Astrocyte (in vitro differentiated cells and primary cell): ENCODE results near the gene HECW1. TPM values are rescaled to one million over a fixed set of nuclear protein-coding genes. Genes with fewer than 3 reads are reported as not detected.

Source experiments
- DNase-seq: peaks from one replicate; pipeline ENCODE4 v3.0.0-alpha.2; 2010; ENCODE audit warnings: low read depth
- FAIRE-seq: peaks from 2 replicates; lab custom pipeline; 2011; peaks lifted over from hg19 to GRCh38; lab: Jason Lieb, UNC
- H2AFZ ChIP-seq: 2 replicates; pipeline ENCODE4 v1.6.0; 2012; ENCODE audit warnings: low read depth, low read length, inconsistent platforms
- H3K27ac ChIP-seq: 2 replicates; pipeline ENCODE4 v1.5.1; 2011; ENCODE audit warnings: low read depth, low read length, inconsistent platforms
- H3K27me3 ChIP-seq: 2 replicates; pipeline ENCODE4 v1.6.0; 2011; ENCODE audit warnings: low read length, inconsistent platforms; ENCODE audit not compliant: insufficient read depth
- H3K36me3 ChIP-seq: 2 replicates; pipeline ENCODE4 v1.5.1; 2011; ENCODE audit warnings: low read length, inconsistent platforms; ENCODE audit not compliant: insufficient read depth
- H3K4me1 ChIP-seq: 2 replicates; pipeline ENCODE4 v1.5.1; 2011; ENCODE audit warnings: low read length, inconsistent platforms; ENCODE audit not compliant: insufficient read depth
- H3K4me2 ChIP-seq: 2 replicates; pipeline ENCODE4 v1.6.0; 2012; ENCODE audit warnings: low read length, inconsistent platforms
- H3K4me3 ChIP-seq: 2 replicates; pipeline ENCODE4 v1.5.1; 2011; ENCODE audit warnings: low read depth, mild to moderate bottlenecking, low read length, inconsistent platforms; ENCODE audit not compliant: insufficient read depth
- H3K79me2 ChIP-seq: 2 replicates; pipeline ENCODE4 v1.6.0; 2012; ENCODE audit warnings: mild to moderate bottlenecking, low read length, inconsistent platforms; ENCODE audit not compliant: insufficient read depth
- H3K9ac ChIP-seq: 2 replicates; pipeline ENCODE4 v1.6.0; 2012; ENCODE audit warnings: mild to moderate bottlenecking, low read length, inconsistent platforms
- H3K9me3 ChIP-seq: 2 replicates; pipeline ENCODE4 v1.5.1; 2012; ENCODE audit warnings: low read depth, mild to moderate bottlenecking, low read length, inconsistent platforms; ENCODE audit not compliant: insufficient read depth
- H4K20me1 ChIP-seq: 2 replicates; pipeline ENCODE4 v1.6.0; 2012; ENCODE audit warnings: low read length, inconsistent platforms; ENCODE audit not compliant: insufficient read depth
- H3K27ac Mint-ChIP-seq: one replicate; pipeline ENCODE4 v1.8.0; 2021; ENCODE audit warnings: mild to moderate bottlenecking, mixed read lengths; ENCODE audit not compliant: unreplicated experiment
- H3K27me3 Mint-ChIP-seq: one replicate; pipeline ENCODE4 v1.8.0; 2021; ENCODE audit warnings: low read depth, mixed read lengths; ENCODE audit not compliant: unreplicated experiment
- H3K36me3 Mint-ChIP-seq: one replicate; pipeline ENCODE4 v1.8.0; 2021; ENCODE audit warnings: low read depth, mixed read lengths; ENCODE audit not compliant: unreplicated experiment
- H3K4me1 Mint-ChIP-seq: one replicate; pipeline ENCODE4 v1.8.0; 2021; ENCODE audit warnings: low read depth, mixed read lengths; ENCODE audit not compliant: unreplicated experiment
- H3K4me3 Mint-ChIP-seq: one replicate; pipeline ENCODE4 v1.8.0; 2021; ENCODE audit warnings: mild to moderate bottlenecking, moderate library complexity, mixed read lengths; ENCODE audit not compliant: unreplicated experiment
- H3K9me3 Mint-ChIP-seq: one replicate; pipeline ENCODE4 v1.8.0; 2021; ENCODE audit warnings: mild to moderate bottlenecking, mixed read lengths; ENCODE audit not compliant: unreplicated experiment
- EZH2 ChIP-seq: IDR thresholded peaks from 2 replicates; pipeline ENCODE4 v1.6.1; 2012; ENCODE audit warnings: mild to moderate bottlenecking, low read length, inconsistent platforms; ENCODE audit not compliant: insufficient read depth
- total RNA-seq: library from RNA; stranded (reverse); gene quantifications from 2 replicates; pipeline ENCODE4 v1.2.1, GENCODE V29; 2021
- TF ChIP-seq, protein P1 (sequence below): IDR thresholded peaks from 2 replicates; pipeline ENCODE4 v1.5.1; 2011; ENCODE audit warnings: low read depth, mild to moderate bottlenecking, inconsistent platforms, low read length, moderate library complexity; ENCODE audit not compliant: insufficient read depth

Gene HECW1
- total RNA-seq, 1 donor from 2014 or later: 3.3 TPM

- Mint-ChIP-seq H3K27me3 (peaks cover 23% of the 10 kb centered on the region), H3K4me3 (no peak overlapping the region), H3K27ac (no peak overlapping the region), H3K36me3 (no peaks in the 10 kb centered on the region), H3K4me1 (peaks cover 6% of the 10 kb centered on the region), H3K9me3 (no peaks in the 10 kb centered on the region)
- peaks cover 3% of the 10 kb centered on the region for H3K4me1 ChIP-seq
- no peaks in the 10 kb centered on the region for H3K9me3 ChIP-seq
- H3K4me2 ChIP-seq: no peak overlapping the region
- H3K79me2 ChIP-seq: no peaks in the 10 kb centered on the region
- no peak overlapping the region for H3K4me3 ChIP-seq
- H4K20me1 ChIP-seq: no peaks in the 10 kb centered on the region
- H3K36me3 ChIP-seq: no peaks in the 10 kb centered on the region
- no peak for FAIRE-seq
- H2AFZ ChIP-seq: no peak overlapping the region
- peaks cover 22% of the 10 kb centered on the region for H3K27me3 ChIP-seq
- TF ChIP-seq, protein P1, sequence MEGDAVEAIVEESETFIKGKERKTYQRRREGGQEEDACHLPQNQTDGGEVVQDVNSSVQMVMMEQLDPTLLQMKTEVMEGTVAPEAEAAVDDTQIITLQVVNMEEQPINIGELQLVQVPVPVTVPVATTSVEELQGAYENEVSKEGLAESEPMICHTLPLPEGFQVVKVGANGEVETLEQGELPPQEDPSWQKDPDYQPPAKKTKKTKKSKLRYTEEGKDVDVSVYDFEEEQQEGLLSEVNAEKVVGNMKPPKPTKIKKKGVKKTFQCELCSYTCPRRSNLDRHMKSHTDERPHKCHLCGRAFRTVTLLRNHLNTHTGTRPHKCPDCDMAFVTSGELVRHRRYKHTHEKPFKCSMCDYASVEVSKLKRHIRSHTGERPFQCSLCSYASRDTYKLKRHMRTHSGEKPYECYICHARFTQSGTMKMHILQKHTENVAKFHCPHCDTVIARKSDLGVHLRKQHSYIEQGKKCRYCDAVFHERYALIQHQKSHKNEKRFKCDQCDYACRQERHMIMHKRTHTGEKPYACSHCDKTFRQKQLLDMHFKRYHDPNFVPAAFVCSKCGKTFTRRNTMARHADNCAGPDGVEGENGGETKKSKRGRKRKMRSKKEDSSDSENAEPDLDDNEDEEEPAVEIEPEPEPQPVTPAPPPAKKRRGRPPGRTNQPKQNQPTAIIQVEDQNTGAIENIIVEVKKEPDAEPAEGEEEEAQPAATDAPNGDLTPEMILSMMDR: no peak
- TF ChIP-seq EZH2: no peak
- H3K27ac ChIP-seq: no peak overlapping the region
- H3K9ac ChIP-seq: no peak overlapping the region
- DNase-seq: no peak
Measured at GRCh38 chr7:43506460-43506859, 394.0 kb downstream of the HECW1 start.

GRCh38 chr7:43508461-43508860 lies 396.0 kb downstream of the HECW1 start:
- Mint-ChIP-seq H3K36me3 (no peaks in the 10 kb centered on the region), H3K4me3 (no peak overlapping the region), H3K27ac (no peak overlapping the region), H3K9me3 (no peaks in the 10 kb centered on the region), H3K27me3 (peaks cover 28% of the 10 kb centered on the region), H3K4me1 (peaks cover 2% of the 10 kb centered on the region)
- Histone ChIP-seq H3K36me3 (no peaks in the 10 kb centered on the region), H3K27me3 (peaks cover 18% of the 10 kb centered on the region), H3K4me2 (no peak overlapping the region), H3K4me3 (no peak overlapping the region), H3K9me3 (no peaks in the 10 kb centered on the region), H2AFZ (no peak overlapping the region), H3K4me1 (peaks cover 5% of the 10 kb centered on the region), H3K27ac (no peak overlapping the region), H4K20me1 (no peaks in the 10 kb centered on the region), H3K9ac (no peak overlapping the region), H3K79me2 (no peaks in the 10 kb centered on the region)
- no peak for DNase-seq
- TF ChIP-seq, protein P1: no peak
- TF ChIP-seq EZH2: no peak
- FAIRE-seq: no peak

DNA sequence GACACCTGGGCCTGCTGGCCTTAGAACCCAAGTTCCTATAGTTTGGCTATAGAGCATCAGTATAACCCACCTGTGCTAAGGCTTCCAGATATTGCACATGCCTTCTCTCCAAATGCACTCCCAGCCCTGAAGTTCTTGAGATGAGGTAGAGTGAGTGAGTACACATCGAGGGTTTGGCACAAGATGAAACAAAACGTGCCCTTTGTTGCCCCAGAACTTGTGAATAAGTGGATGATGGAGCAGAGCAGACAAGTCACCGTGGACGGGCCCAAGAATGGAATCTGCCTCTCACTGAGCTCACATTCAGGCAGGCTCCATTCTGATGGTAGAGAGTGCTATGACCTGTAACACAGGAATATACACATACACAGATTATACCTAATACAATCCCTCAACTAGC lies 397.5 kb downstream of the HECW1 start:
- Histone ChIP-seq H3K79me2 (no peaks in the 10 kb centered on the region), H3K4me2 (no peak overlapping the region), H4K20me1 (no peaks in the 10 kb centered on the region), H3K27me3 (peaks cover 14% of the 10 kb centered on the region), H3K9me3 (no peaks in the 10 kb centered on the region), H3K4me3 (no peak overlapping the region), H3K4me1 (peaks cover 7% of the 10 kb centered on the region), H3K9ac (no peak overlapping the region), H2AFZ (no peak overlapping the region), H3K36me3 (no peaks in the 10 kb centered on the region), H3K27ac (no peak overlapping the region)
- H3K36me3 Mint-ChIP-seq: no peaks in the 10 kb centered on the region
- FAIRE-seq (no peak), DNase-seq (no peak)
- peaks cover 6% of the 10 kb centered on the region for H3K4me1 Mint-ChIP-seq
- no peaks in the 10 kb centered on the region for H3K9me3 Mint-ChIP-seq
- no peak for TF ChIP-seq EZH2
- TF ChIP-seq, protein P1: no peak
- H3K27me3 Mint-ChIP-seq: peaks cover 30% of the 10 kb centered on the region
- H3K4me3 Mint-ChIP-seq: no peak overlapping the region
- H3K27ac Mint-ChIP-seq: no peak overlapping the region
